ENCODE results near the gene CASQ2. TPM values are rescaled to one million over a fixed set of nuclear protein-coding genes. Genes with fewer than 3 reads are reported as not detected.

CASQ2 gene
- total and polyA plus RNA-seq, 9 of the 15 experiments (the other 6 are each of a cell fraction or from before 2014, with no cell fraction given): not detected

- peak in 2 of 4 experiments; percentile 25 to 34 for DNase-seq (ENCODE audit: extremely low read depth in 1 of 4, low spot score in 3 of 4)
- peaks cover 11 to 42% of the 10 kb centered on the region in 2 experiments for H3K4me1 ChIP-seq (replicated peaks in 1 of 2; ENCODE audit: control insufficient read depth in 2 of 2, insufficient read depth in 2 of 2, low read length in 2 of 2)
- peaks cover 10% of the 10 kb centered on the region; the same call in 2 of the 3 replicates for H3K79me2 ChIP-seq (ENCODE audit: control insufficient read depth, insufficient read depth, low read length)
- BruUV-seq (replicated peaks): no TSS peak
- H3K27ac ChIP-seq (ENCODE audit: extremely low read depth, low read depth, low read length): peak overlapping the region; percentile 69; the same call in 2 of the 3 replicates
- peak; percentile 51 for ATAC-seq
- no peak overlapping the region for H2AFZ ChIP-seq (ENCODE audit: low read depth, low read length)
- H4K20me1 ChIP-seq (replicated peaks; ENCODE audit: control insufficient read depth, insufficient read depth, low read length): no peaks in the 10 kb centered on the region
- peak overlapping the region; percentile 7; the same call in 1 of the 2 replicates for H3K4me2 ChIP-seq (ENCODE audit: insufficient read depth, low read length)
- H3K9ac ChIP-seq (ENCODE audit: insufficient read depth in 1 of 2, low read depth in 2 of 2, low read length in 2 of 2): peak overlapping the region in 1 of 2 experiments; percentile 16; a peak in 1 of 4 replicates
- H3K27me3 ChIP-seq (ENCODE audit: control insufficient read depth in 2 of 2, insufficient read depth in 2 of 2, low read length in 2 of 2): no peaks in the 10 kb centered on the region
- WGBS (ENCODE audit: insufficient coverage, low coverage, missing lambda C conversion rate): 0% methylated on average over 1 of the region's 1 CpG
- H3K4me3 ChIP-seq: no peak overlapping the region
- H3K9me3 ChIP-seq (replicated peaks; ENCODE audit: control insufficient read depth, insufficient read depth, low read depth, low read length): no peaks in the 10 kb centered on the region
- no peaks in the 10 kb centered on the region for H3K9me1 ChIP-seq (ENCODE audit: control insufficient read depth, insufficient read depth, low read length)
- POLR2A ChIA-PET: interaction anchor here (1.0 to 3.4 kb wide), 7 partner anchors 8 to 26 kb away, joined by 3 to 16 read pairs (median 9); no protein-coding TSS in a partner anchor
- CTCF ChIA-PET (ENCODE audit: low intra/inter-chr PET ratio): no interaction called here
- in situ Hi-C loops (cut with MboI) (no loop called here), intact Hi-C loops (cut with micrococcal nuclease) (no loop called here)
- peaks cover 66% of the 10 kb centered on the region for H3K36me3 ChIP-seq (ENCODE audit: control insufficient read depth, insufficient read depth, low read length)
- FAIRE-seq: peak; percentile 60
- TF ChIP-seq RBM17 (IDR thresholded peaks at IDR 0.05; ENCODE audit: borderline replicate concordance, low read depth, low read length) (no peak), MAZ (CRISPR knock-in tag; conservative IDR thresholded peaks at IDR 0.05 in 1 of 2, IDR thresholded peaks at IDR 0.05 in 1 of 2) (0 out of 4 replicates have a peak, but pooled peaks of 1 of the 2 experiments have one; percentile 10), NBN (IDR thresholded peaks at IDR 0.05; ENCODE audit: low read depth) (0 out of 2 replicates have a peak, but pooled peaks have one; percentile 30), ZNF76 (CRISPR knock-in tag; IDR thresholded peaks at IDR 0.05; ENCODE audit: borderline replicate concordance) (no peak), REST (IDR thresholded peaks at IDR 0.05; ENCODE audit: borderline replicate concordance) (no peak), REST (CRISPR knock-in tag; IDR thresholded peaks at IDR 0.05; ENCODE audit: low read depth) (no peak)
- TF ChIP-seq, protein P1, sequence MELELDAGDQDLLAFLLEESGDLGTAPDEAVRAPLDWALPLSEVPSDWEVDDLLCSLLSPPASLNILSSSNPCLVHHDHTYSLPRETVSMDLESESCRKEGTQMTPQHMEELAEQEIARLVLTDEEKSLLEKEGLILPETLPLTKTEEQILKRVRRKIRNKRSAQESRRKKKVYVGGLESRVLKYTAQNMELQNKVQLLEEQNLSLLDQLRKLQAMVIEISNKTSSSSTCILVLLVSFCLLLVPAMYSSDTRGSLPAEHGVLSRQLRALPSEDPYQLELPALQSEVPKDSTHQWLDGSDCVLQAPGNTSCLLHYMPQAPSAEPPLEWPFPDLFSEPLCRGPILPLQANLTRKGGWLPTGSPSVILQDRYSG (tag; conservative IDR thresholded peaks at IDR 0.05; ENCODE audit: low read depth): no peak
- TF ChIP-seq, protein P2, sequence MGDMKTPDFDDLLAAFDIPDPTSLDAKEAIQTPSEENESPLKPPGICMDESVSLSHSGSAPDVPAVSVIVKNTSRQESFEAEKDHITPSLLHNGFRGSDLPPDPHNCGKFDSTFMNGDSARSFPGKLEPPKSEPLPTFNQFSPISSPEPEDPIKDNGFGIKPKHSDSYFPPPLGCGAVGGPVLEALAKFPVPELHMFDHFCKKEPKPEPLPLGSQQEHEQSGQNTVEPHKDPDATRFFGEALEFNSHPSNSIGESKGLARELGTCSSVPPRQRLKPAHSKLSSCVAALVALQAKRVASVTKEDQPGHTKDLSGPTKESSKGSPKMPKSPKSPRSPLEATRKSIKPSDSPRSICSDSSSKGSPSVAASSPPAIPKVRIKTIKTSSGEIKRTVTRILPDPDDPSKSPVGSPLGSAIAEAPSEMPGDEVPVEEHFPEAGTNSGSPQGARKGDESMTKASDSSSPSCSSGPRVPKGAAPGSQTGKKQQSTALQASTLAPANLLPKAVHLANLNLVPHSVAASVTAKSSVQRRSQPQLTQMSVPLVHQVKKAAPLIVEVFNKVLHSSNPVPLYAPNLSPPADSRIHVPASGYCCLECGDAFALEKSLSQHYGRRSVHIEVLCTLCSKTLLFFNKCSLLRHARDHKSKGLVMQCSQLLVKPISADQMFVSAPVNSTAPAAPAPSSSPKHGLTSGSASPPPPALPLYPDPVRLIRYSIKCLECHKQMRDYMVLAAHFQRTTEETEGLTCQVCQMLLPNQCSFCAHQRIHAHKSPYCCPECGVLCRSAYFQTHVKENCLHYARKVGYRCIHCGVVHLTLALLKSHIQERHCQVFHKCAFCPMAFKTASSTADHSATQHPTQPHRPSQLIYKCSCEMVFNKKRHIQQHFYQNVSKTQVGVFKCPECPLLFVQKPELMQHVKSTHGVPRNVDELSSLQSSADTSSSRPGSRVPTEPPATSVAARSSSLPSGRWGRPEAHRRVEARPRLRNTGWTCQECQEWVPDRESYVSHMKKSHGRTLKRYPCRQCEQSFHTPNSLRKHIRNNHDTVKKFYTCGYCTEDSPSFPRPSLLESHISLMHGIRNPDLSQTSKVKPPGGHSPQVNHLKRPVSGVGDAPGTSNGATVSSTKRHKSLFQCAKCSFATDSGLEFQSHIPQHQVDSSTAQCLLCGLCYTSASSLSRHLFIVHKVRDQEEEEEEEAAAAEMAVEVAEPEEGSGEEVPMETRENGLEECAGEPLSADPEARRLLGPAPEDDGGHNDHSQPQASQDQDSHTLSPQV (IDR thresholded peaks at IDR 0.05): 0 out of 2 replicates have a peak, but pooled peaks have one; percentile 23
Measured at GRCh38 chr1:115668579-115668978, 99.9 kb downstream of the CASQ2 start.

Measured in K562 (cell line).